Skeletal muscle cell (primary cell): ENCODE measurements around the gene OXT.
"Not testable (repeated sequence)": the region's sequence is repeated elsewhere in the genome, so short reads cannot be mapped to it uniquely, and the experiment has no call there.

Experiments used
- DNase-seq: peaks from one replicate; pipeline ENCODE4 v3.0.0-alpha.2; 2010; ENCODE audit warnings: low read depth
- H3K4me3 ChIP-seq: 2 replicates; pipeline ENCODE4 v1.5.1; 2011; ENCODE audit warnings: low read depth, mild to moderate bottlenecking, control low read depth, low read length, moderate library complexity

OXT gene

DNA sequence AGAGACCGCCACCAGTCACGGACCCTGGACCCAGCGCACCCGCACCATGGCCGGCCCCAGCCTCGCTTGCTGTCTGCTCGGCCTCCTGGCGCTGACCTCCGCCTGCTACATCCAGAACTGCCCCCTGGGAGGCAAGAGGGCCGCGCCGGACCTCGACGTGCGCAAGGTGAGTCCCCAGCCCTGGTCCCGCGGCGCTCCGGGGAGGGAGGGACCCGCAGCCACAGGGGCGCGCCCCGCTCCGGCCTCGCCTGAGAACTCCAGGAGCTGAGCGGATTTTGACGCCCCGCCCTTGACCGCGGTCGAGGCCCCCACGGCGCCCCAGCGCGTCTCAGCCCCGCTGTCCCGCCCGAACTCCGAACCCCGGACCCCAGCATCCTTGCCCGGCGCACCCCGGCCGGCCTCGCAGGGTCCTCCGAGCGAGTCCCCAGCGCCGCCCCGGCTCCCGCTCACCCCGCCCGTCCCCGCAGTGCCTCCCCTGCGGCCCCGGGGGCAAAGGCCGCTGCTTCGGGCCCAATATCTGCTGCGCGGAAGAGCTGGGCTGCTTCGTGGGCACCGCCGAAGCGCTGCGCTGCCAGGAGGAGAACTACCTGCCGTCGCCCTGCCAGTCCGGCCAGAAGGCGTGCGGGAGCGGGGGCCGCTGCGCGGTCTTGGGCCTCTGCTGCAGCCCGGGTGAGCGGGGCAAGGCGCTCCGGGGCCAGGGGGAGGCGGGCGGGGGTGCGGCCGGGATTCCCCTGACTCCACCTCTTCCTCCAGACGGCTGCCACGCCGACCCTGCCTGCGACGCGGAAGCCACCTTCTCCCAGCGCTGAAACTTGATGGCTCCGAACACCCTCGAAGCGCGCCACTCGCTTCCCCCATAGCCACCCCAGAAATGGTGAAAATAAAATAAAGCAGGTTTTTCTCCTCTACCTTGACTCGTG is at the start of gene OXT:
Gene OXT, plus strand, starts transcription at position 11 of the 920 bp plus-strand sequence. Its CDS starts 36 bp downstream, at position 47.
- H3K4me3 ChIP-seq, result peak within 1 kb of the TSS; percentile 30
- DNase-seq, result no peak

DNA sequence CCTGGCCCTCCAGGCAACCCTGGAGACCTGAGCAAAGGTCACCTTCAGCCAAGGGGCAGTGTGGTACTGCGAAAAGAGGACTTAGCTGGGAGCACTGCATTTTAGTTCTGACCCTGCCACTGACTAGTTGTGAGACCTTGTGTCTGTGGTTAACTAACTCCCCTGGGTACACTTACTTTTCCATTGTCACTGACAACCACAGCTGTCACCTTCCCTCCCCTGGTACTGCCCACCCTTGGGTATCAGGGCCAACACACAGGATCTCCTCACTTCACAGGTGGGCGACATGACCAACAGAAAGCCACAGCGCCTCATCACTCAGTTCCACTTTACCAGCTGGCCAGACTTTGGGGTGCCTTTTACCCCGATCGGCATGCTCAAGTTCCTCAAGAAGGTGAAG is 49.6 kb upstream of the OXT start:
- no peak overlapping the region for H3K4me3 ChIP-seq
- no peak for DNase-seq

DNA sequence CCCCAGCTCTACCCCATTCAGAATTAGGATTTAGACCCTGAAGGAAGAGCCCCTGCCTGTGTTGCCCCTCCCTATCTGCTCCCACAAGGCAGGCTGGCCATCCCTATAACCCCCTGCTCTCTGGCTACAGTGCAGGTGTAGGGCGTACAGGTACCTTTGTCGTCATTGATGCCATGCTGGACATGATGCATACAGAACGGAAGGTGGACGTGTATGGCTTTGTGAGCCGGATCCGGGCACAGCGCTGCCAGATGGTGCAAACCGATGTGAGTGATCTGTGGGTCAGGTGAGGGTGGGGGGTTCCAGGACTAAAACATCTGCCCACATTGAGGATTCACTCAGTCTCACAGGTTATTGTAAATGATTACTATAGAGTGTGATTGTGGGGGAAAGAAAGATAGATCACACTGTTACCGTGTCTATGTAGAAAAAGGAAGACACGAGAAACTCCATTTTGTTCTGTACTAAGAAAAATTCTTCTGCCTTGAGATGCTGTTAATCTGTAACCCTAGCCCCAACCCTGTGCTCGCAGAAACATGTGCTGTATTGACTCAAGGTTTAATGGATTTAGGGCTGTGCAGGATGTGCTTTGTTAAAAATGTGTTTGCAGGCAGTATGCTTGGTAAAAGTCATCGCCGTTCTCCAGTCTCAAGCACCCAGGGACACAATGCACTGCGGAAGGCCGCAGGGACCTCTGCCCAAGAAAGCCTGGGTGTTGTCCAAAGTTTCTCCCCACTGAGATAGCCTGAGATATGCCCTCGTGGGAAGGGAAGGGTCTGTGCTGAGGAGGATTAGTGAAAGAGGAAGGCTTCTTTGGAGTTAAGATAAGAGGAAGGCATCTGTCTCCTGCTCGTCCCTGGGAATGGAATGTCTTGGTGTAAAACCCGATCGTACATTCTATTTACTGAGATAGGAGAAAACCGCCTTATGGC is 48.6 kb upstream of the OXT start:
- not testable (repeated sequence) for H3K4me3 ChIP-seq, DNase-seq

DNA sequence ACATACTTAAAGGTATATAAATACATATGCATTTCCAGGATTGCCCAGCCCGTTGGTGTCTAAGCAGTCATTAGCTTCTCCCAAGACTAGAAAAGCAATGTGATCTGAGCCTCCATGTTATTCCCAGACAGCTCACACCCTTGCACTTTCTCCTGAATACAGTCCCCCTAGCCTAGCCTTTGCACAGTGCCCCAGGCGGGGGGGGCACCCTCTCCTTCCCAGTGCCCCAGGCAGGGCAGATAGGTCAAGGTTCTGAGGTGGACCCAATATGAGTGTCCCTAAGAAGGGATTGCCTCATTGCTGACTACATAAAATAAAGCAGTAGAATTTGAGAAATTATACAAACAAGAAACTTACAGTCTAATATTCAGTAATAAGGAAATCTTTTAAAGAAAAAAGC is 43.4 kb upstream of the OXT start:
- no peak overlapping the region for H3K4me3 ChIP-seq
- no peak for DNase-seq

DNA sequence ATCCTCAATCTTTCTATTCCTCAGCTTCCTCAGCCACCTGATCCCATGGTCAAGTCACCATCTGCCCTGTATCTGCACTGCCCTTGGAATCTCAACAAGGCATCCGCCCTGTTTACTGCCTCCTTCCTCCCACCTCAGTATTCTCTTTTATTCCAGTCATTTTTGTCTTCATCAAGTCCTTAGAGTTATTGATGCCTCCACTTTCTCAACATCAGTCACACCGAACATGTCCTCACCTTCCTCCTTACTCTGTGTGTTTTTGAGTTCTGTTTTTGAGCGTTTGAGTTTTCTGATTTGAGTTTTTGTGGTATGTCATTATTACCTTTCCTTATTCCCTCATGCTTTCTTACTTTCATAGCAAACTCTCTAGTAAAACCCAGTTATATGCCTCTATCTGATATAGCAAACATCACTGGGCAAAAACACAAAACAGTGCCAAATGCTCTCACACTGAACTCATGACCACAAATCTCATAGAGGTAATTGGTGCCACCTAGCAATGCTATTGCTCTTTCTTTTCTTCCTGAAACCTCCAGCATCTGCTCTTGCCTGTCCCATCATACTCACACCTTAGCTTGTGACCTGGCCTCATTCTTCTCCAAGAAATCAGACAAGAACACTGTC is 39.8 kb upstream of the OXT start:
- DNase-seq, result no peak
- no peak overlapping the region for H3K4me3 ChIP-seq

DNA sequence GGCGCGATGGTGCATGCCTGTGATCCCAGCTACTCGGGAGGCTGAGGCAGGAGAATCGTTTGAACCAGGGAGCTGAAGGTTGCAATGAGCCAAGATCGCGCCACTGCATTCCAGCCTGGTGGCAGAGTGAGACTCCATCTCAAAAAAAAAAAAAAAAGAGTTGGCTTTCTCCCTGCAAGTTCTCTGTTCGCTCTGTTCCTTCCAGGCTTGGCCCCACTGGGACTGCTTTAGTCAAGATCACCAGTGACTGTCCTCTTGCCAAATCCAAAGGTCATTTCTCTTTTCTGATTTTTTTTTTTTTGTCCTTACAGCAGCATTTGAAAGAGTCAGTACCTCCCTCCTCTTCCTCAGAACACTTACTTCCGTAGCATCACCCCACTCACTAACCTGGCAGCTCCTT is 38.8 kb upstream of the OXT start:
- DNase-seq, result no peak
- no peak overlapping the region for H3K4me3 ChIP-seq

DNA sequence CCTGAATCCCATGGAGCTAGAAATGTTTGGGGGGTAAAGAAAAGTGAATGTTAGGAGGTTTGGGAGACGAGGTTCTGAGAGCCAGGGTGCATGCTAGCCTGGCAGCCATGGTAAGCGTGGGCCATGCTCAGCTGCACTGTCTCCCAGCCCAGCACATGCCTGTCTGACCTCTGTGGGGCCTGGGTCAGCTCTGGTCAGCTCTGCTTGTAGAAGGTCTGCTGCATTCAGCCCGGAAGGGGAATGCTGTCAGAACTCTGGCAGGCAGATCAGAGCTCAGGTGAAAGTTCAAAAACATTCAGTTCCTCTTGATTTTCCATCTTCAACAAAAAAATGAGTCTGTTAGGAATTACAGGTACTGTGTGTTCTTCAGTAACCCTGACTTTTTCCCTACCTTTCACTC is 33.8 kb upstream of the OXT start:
- no peak for DNase-seq
- no peak overlapping the region for H3K4me3 ChIP-seq

DNA sequence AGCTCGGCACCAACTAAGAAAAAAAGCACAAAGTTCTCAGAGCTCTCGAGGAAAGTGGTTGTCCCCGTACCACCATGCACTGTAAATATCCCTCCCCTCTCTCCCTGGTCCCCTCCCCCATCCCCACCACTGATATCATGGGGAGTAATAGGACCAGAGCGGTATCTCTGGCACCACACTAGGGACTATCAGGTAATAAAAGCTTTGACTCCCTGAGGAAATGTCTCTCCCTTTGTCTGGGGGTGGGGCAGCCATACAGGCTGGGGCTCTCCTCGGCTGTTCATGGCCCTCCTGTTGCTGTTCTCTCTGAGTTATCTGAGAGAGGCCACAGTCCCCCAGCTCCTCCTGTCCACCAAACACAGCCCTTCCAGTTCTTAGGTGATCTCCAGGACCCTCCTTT is 33.0 kb upstream of the OXT start:
- no peak for DNase-seq
- H3K4me3 ChIP-seq, result no peak overlapping the region

DNA sequence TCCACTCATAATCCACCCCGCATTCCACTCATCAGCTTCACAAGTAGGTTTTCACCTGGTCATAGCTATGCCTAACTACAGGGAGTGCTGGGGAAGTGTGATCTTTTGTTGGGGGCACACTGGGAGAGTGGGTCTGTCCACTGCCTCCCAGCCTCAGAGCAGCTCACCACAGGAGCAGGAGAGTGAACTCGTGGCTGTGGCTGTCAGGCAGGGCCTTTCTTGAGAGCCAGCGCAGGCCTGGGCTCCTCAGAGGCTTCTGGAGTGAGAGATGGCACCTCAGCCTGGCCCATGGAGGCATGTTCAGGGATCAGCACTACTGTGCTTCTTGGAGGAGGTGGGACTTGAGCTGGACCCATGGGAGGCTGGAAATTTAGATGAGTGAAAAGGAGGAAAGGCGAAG is 32.0 kb upstream of the OXT start:
- H3K4me3 ChIP-seq, result no peak overlapping the region

DNA sequence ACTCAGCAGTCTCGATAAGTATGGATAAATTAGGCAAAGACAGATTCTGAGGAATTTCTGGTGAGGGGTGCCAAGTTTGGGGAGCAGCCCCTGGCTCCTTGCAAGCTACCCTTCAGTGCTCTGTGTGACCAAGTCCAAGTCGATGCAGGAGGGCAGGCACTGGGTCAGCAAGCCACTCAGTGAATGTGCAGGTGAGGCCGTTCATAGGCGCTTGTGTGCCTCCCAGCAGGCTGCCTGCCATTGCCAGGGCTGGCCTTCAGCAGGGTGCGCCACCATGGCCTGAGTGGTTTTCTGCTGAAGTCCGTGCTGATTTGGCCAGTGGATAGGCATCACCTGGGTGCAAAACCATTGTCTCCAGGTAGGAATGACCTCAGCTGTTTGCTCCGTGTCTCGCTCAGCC is 31.3 kb upstream of the OXT start:
- DNase-seq, result no peak
- no peak overlapping the region for H3K4me3 ChIP-seq

More for the DNA sequence above, 32.0 kb upstream of the OXT start:
- DNase-seq, result no peak

DNA sequence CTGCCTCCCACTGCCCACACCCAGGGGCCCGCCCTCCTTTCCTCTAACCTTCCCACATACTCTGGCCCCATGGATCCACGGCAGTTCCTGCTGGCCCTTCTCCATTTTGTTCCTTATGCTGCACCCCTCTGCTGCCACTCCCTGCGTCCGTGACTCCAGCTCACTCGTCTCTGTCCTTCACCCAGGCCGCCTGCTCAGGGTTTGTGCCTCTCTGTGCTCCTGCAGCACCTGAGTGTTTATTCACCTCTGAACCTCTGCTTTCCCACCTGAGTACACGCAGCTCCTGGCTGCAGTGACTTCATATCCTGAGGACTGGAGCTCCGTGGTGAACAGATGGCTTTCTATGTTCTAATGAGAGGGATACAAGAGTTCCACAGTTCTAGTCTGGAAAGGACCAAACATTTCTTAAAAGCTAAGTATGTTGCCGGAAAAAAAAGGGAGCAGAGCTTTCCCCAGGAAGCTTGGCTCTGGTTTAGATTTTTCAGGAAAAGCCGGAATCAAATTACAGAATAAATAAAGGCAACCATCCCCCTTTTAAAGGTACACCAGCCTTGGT is 29.5 kb upstream of the OXT start:
- DNase-seq, result no peak
- H3K4me3 ChIP-seq, result peak overlapping the region; percentile 5

DNA sequence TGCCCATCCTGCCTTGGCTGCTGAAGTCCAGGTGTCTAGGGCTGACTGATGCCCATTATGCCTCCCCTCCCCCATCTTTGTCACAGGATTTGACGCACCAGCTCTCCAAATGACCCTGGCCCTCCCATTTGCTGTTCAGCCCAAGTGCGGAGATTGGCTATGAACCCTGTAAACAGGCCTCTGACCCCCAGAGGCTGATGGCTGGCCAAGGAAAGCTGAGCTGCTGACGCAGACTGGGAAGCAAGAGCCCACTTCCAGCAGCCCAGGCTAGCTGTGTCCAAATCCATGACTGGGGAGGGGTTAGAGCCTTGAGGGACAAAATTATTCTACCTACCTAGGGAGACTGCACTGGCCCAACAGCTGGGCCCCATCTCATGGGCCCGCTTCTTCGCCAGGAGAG is 28.8 kb upstream of the OXT start:
- DNase-seq, result no peak
- no peak overlapping the region for H3K4me3 ChIP-seq

DNA sequence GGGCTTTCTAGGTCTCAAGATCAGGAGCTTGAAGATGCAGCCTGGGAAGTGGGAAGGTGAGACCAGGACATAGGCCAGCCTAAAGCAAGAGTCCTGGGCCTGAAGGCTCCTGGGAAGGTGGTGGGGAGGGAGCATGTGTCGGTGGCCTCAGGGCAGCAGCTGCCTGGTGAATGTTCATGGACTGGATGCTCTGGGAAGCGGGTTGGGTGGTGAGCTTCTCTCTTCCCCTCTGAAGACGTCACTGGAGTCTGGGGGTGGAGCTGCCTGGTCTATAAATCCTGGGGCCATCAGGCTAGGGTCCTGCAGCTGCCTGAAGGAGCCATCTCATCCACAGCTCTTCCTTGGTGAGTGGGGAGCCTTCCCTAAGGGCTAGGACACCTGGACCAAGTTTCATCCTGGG is 28.1 kb upstream of the OXT start, which contains the start of gene GNRH2:
Gene GNRH2, plus strand, starts transcription at position 301 of the 400 bp plus-strand sequence. CDS start 793 bp downstream, outside the sequence.
- no peak within 1 kb of the TSS for H3K4me3 ChIP-seq
- no peak for DNase-seq

DNA sequence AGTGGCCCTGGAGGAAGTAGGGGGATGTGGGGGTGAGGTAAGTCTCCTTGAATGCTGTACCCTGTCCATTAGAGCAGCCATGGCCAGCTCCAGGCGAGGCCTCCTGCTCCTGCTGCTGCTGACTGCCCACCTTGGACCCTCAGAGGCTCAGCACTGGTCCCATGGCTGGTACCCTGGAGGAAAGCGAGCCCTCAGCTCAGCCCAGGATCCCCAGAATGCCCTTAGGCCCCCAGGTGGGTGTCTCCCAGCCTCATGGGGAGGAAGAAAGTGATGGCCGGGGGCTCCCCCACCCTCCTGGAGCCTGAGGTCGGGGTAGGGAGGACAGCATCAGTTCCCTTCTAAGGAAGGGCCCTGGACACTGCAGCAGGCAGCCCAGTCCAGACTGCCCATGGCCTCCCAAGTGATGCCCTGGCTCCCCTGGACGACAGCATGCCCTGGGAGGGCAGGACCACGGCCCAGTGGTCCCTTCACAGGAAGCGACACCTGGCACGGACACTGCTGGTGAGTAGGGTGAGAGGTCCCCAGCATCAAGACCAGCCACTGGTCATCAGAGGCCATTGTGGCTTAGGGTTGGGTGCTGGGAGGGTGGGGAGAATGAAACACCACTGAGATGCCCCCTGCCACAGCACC is 27.0 kb upstream of the OXT start:
- no peak for DNase-seq
- H3K4me3 ChIP-seq, result no peak overlapping the region

DNA sequence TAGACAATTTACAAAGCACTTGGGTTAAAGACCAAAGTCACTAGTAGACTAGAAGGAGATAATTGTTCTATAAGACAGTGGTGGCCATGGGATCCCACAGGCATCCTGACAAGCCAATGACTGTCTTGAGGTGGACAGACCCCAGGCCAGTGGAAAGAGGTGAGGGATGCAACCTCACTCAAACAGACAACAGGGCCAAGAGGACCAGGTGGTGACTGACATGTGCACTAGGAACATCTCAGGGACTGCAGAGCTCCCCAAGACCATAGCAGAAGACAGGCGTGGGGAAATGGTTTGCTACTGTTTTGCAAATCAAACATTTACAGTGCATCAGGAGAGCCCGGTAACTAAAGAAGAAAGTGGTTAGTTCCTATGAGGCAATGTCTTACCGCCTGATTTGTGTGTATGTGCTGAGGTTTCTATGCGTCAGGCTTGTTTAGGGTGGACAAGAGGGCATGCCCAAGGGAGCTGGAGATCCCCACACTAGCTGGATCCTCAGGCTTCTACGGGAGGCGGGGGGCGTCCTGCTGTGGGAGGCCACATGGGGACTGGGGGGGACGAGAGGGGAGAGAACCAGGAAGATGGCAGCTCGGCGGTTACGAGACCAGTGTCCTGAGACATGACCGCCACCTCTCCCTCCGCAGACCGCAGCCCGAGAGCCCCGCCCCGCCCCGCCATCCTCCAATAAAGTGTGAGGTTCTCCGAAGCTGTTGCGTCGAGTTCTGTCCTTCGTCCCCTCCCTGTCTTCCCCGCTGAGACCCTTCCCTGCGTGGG is 26.2 kb upstream of the OXT start:
- peak; percentile 71 for DNase-seq
- H3K4me3 ChIP-seq, result peak overlapping the region; percentile 82

DNA sequence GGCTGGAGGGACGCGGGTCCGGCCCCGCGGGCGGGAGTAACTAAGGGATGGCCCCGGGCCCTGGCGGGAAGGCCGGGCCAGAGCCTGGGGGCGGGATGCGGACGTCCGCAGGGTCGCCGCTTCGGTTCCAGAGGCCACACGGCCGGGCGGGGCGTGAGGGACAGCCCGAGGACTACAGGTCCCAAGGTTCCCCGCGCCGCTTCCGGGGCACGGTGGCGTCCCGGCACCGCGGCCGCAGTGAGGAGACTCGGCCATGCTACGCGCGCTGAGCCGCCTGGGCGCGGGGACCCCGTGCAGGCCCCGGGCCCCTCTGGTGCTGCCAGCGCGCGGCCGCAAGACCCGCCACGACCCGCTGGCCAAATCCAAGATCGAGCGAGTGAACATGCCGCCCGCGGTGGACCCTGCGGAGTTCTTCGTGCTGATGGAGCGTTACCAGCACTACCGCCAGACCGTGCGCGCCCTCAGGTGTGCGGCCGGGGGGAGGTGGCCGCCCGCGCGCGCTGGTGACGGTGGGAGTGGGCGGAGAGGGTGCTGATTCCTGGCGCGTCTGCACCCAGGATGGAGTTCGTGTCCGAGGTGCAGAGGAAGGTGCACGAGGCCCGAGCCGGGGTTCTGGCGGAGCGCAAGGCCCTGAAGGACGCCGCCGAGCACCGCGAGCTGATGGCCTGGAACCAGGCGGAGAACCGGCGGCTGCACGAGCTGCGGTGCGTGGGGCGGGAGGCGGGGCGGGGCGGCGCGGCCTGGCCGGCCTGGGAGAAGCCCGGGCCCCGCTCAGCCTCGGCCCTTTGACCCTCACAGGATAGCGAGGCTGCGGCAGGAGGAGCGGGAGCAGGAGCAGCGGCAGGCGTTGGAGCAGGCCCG is 25.4 kb upstream of the OXT start, which contains the start of gene MRPS26:
Gene MRPS26, plus strand, starts transcription at position 237 of the 861 bp plus-strand sequence. Its CDS starts 17 bp downstream, at position 254.
- DNase-seq, result peak; percentile 53
- peak within 1 kb of the TSS; percentile 82 for H3K4me3 ChIP-seq
